Measurements from ENCODE around the gene TTYH1. TPM values are rescaled to one million over a fixed set of nuclear protein-coding genes. Genes with fewer than 3 reads are reported as not detected.

Gene TTYH1
- total and polyA plus RNA-seq, 2 donors (not counting 3 experiments of a cell fraction or from before 2014, with no cell fraction given), result not detected

DNA sequence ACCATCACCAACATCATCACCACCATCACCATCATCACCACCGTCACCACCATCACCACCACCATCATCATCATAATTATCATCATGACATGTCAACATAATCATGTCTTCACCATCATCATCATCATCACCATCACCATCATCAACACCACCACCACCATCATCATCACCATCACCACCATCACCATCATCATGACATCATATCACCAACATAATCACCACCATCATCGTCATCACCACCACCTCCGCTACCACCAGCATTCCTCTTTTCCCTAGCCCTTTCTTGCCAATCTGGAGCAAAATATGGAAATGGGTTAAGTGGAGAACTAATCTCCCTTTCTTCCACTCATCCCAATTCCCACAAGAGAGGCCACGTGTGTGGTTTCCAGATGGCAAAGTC is 1.1 kb upstream of the TTYH1 start:
- dilution Hi-C loops (cut with MboI; ENCODE audit: extremely low pct_ligation_motif_present, low sequenced_read_pairs) (no loop called here), intact Hi-C loops (cut with micrococcal nuclease) (no loop called here)
- no peak overlapping the region for H3K9ac ChIP-seq (replicated peaks; ENCODE audit: extremely low read depth, insufficient read depth, low read length)
- FAIRE-seq (no peak), DNase-seq (ENCODE audit: low read depth, low spot score) (no peak)
- H3K79me2 ChIP-seq (ENCODE audit: control insufficient read depth, insufficient read depth, low read length), result no peaks in the 10 kb centered on the region
- no peaks in the 10 kb centered on the region for H3K4me1 ChIP-seq (ENCODE audit: control insufficient read depth, extremely low read depth, insufficient read depth, low read length)
- H3K4me3 ChIP-seq (replicated peaks in 1 of 3; ENCODE audit: insufficient read depth in 1 of 3, low read depth in 1 of 3, low read length in 3 of 3), result no peak overlapping the region
- BruUV-seq (replicated peaks), result no TSS peak
- H3K27me3 ChIP-seq (ENCODE audit: control insufficient read depth in 2 of 2, insufficient read depth in 2 of 2, low read length in 2 of 2), result peaks cover 20 to 25% of the 10 kb centered on the region in 2 experiments
- no peak overlapping the region for H3K27ac ChIP-seq (ENCODE audit: insufficient read depth, low read depth, low read length)
- H3K36me3 ChIP-seq (ENCODE audit: control insufficient read depth in 2 of 2, extremely low read depth in 1 of 2, insufficient read depth in 2 of 2, low read length in 2 of 2), result no peaks in the 10 kb centered on the region
- CTCF ChIA-PET, result no interaction called here
- no peaks in the 10 kb centered on the region for H3K9me1 ChIP-seq (replicated peaks; ENCODE audit: control insufficient read depth, extremely low read depth, insufficient read depth, low read length)
- no peak overlapping the region for H2AFZ ChIP-seq (ENCODE audit: low read depth, low read length)
- H3K9me3 ChIP-seq (replicated peaks; ENCODE audit: control insufficient read depth, insufficient read depth, low read length), result no peaks in the 10 kb centered on the region
- no peak overlapping the region for H3K4me2 ChIP-seq (ENCODE audit: insufficient read depth, low read length)
- TF ChIP-seq FOS (IDR thresholded peaks at IDR 0.05; ENCODE audit: borderline replicate concordance, insufficient read depth, low read length) (no peak), MYC (IDR thresholded peaks at IDR 0.05; ENCODE audit: low read depth, low read length) (no peak), GATA2 (IDR thresholded peaks at IDR 0.05; ENCODE audit: insufficient read depth, insufficient read length, low read depth, low read length) (no peak), EZH2 (IDR thresholded peaks at IDR 0.05; ENCODE audit: borderline replicate concordance, low read depth, low read length, severe bottlenecking) (no peak), JUN (IDR thresholded peaks at IDR 0.05; ENCODE audit: borderline replicate concordance, insufficient read depth, insufficient read length, low read depth) (no peak), POLR2AphosphoS5 (IDR thresholded peaks at IDR 0.05; ENCODE audit: insufficient read depth, low read depth, low read length) (no peak), POLR2A (IDR thresholded peaks at IDR 0.05; ENCODE audit: low read depth, low read length) (no peak)
- TF ChIP-seq, protein P1, sequence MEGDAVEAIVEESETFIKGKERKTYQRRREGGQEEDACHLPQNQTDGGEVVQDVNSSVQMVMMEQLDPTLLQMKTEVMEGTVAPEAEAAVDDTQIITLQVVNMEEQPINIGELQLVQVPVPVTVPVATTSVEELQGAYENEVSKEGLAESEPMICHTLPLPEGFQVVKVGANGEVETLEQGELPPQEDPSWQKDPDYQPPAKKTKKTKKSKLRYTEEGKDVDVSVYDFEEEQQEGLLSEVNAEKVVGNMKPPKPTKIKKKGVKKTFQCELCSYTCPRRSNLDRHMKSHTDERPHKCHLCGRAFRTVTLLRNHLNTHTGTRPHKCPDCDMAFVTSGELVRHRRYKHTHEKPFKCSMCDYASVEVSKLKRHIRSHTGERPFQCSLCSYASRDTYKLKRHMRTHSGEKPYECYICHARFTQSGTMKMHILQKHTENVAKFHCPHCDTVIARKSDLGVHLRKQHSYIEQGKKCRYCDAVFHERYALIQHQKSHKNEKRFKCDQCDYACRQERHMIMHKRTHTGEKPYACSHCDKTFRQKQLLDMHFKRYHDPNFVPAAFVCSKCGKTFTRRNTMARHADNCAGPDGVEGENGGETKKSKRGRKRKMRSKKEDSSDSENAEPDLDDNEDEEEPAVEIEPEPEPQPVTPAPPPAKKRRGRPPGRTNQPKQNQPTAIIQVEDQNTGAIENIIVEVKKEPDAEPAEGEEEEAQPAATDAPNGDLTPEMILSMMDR (IDR thresholded peaks at IDR 0.05; ENCODE audit: extremely low read depth in 1 of 2, insufficient read depth in 1 of 2, low read depth in 1 of 2, low read length in 2 of 2), result no peak
- TF ChIP-seq, protein P2, sequence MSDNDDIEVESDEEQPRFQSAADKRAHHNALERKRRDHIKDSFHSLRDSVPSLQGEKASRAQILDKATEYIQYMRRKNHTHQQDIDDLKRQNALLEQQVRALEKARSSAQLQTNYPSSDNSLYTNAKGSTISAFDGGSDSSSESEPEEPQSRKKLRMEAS (IDR thresholded peaks at IDR 0.05; ENCODE audit: insufficient read depth, insufficient read length), result no peak
- POLR2A ChIA-PET, result no interaction called here
- H4K20me1 ChIP-seq (replicated peaks; ENCODE audit: control insufficient read depth, extremely low read depth, insufficient read depth, low read length), result no peaks in the 10 kb centered on the region
